HEK293 (cell line): ENCODE measurements around the gene CFAP73.

ENCODE experiments used
- GLI4 ChIP-seq: fragments of 450-650 bp; formaldehyde crosslinking; IDR thresholded peaks from 2 replicates; pipeline ENCODE4 v1.5.1; 2016; ENCODE audit warnings: missing biosample characterization, missing genetic modification characterization
- ZBTB1 ChIP-seq: fragments of 450-650 bp; formaldehyde crosslinking; IDR thresholded peaks from 2 replicates; pipeline ENCODE4 v1.5.1; 2016; ENCODE audit warnings: missing biosample characterization, missing genetic modification characterization
- ZNF133 ChIP-seq: fragments of 450-650 bp; formaldehyde crosslinking; IDR thresholded peaks from 2 replicates; pipeline ENCODE4 v1.5.1; 2016; ENCODE audit warnings: missing biosample characterization, missing genetic modification characterization
- ZNF146 ChIP-seq: fragments of 450-650 bp; formaldehyde crosslinking; IDR thresholded peaks from 2 replicates; pipeline ENCODE4 v1.5.1; 2016; ENCODE audit warnings: missing biosample characterization, missing genetic modification characterization
- ZNF433 ChIP-seq: fragments of 450-650 bp; formaldehyde crosslinking; IDR thresholded peaks from 2 replicates; pipeline ENCODE4 v1.5.1; 2016; ENCODE audit warnings: missing biosample characterization, missing genetic modification characterization, low read depth
- ZNF660 ChIP-seq: fragments of 450-650 bp; IDR thresholded peaks from 2 replicates; pipeline ENCODE4 v1.5.1; 2018; ENCODE audit warnings: missing biosample characterization, mild to moderate bottlenecking, missing genetic modification characterization
- ZXDB ChIP-seq: fragments of 450-650 bp; formaldehyde crosslinking; IDR thresholded peaks from 2 replicates; pipeline ENCODE4 v1.5.1; 2016; ENCODE audit warnings: missing biosample characterization, missing genetic modification characterization
- TF ChIP-seq, protein P1 (sequence below): fragments of 450-650 bp; formaldehyde crosslinking; IDR thresholded peaks from 2 replicates; pipeline ENCODE4 v1.5.1; 2016; ENCODE audit warnings: missing biosample characterization, missing genetic modification characterization
- TF ChIP-seq, protein P2 (sequence below): fragments of 450-650 bp; formaldehyde crosslinking; IDR thresholded peaks from 2 replicates; pipeline ENCODE4 v1.5.1; 2016; ENCODE audit warnings: missing biosample characterization, missing genetic modification characterization

GRCh38 chr12:113181975-113182374 is 32.5 kb downstream of the CFAP73 start:
- TF ChIP-seq, protein P1, sequence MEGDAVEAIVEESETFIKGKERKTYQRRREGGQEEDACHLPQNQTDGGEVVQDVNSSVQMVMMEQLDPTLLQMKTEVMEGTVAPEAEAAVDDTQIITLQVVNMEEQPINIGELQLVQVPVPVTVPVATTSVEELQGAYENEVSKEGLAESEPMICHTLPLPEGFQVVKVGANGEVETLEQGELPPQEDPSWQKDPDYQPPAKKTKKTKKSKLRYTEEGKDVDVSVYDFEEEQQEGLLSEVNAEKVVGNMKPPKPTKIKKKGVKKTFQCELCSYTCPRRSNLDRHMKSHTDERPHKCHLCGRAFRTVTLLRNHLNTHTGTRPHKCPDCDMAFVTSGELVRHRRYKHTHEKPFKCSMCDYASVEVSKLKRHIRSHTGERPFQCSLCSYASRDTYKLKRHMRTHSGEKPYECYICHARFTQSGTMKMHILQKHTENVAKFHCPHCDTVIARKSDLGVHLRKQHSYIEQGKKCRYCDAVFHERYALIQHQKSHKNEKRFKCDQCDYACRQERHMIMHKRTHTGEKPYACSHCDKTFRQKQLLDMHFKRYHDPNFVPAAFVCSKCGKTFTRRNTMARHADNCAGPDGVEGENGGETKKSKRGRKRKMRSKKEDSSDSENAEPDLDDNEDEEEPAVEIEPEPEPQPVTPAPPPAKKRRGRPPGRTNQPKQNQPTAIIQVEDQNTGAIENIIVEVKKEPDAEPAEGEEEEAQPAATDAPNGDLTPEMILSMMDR (tag by site-specific recombination) = no peak
- TF ChIP-seq ZBTB1 (tag by site-specific recombination) = no peak
- no peak for TF ChIP-seq ZNF433 (tag by site-specific recombination)
- no peak for TF ChIP-seq GLI4
- no peak for TF ChIP-seq ZNF146 (tag by site-specific recombination)
- TF ChIP-seq ZNF133 (tag by site-specific recombination) = no peak
- TF ChIP-seq, protein P2, sequence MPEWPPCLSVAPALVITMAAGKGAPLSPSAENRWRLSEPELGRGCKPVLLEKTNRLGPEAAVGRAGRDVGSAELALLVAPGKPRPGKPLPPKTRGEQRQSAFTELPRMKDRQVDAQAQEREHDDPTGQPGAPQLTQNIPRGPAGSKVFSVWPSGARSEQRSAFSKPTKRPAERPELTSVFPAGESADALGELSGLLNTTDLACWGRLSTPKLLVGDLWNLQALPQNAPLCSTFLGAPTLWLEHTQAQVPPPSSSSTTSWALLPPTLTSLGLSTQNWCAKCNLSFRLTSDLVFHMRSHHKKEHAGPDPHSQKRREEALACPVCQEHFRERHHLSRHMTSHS (tag by site-specific recombination) = no peak
- no peak for TF ChIP-seq ZXDB
- TF ChIP-seq ZNF660 (tag by site-specific recombination) = no peak
